SH-SY5Y (cell line): Measurements from ENCODE around the gene LAMC3.

Experiments
- GATA2 ChIP-seq: IDR thresholded peaks from 2 replicates; pipeline ENCODE4 v1.6.1; 2011; ENCODE audit warnings: mild to moderate bottlenecking, low read depth, low read length
- GATA3 ChIP-seq: IDR thresholded peaks from 2 replicates; pipeline ENCODE4 v1.6.1; 2011; ENCODE audit warnings: low read depth, mild to moderate bottlenecking, low read length, moderate library complexity

GRCh38 chr9:130980526-130980925, 28.4 kb upstream of the LAMC3 start:
- no peak for TF ChIP-seq GATA3
- no peak for TF ChIP-seq GATA2
